HG02763 (cell line): ENCODE data around the gene ETV7.
"Not testable (repeated sequence)": the region's sequence is repeated elsewhere in the genome, so short reads cannot be mapped to it uniquely, and the experiment has no call there.

Experiments
- ATAC-seq: cut with Tn5 transposase; IDR thresholded peaks from one replicate; pipeline ENCODE4 v1.9.1; 2021; ENCODE audit warnings: mild to moderate bottlenecking, moderate library complexity; ENCODE audit not compliant: unreplicated experiment

The ETV7 gene

GRCh38 chr6:36364669-36365479 is 22.6 kb downstream of the ETV7 start:
- no peak for ATAC-seq

DNA sequence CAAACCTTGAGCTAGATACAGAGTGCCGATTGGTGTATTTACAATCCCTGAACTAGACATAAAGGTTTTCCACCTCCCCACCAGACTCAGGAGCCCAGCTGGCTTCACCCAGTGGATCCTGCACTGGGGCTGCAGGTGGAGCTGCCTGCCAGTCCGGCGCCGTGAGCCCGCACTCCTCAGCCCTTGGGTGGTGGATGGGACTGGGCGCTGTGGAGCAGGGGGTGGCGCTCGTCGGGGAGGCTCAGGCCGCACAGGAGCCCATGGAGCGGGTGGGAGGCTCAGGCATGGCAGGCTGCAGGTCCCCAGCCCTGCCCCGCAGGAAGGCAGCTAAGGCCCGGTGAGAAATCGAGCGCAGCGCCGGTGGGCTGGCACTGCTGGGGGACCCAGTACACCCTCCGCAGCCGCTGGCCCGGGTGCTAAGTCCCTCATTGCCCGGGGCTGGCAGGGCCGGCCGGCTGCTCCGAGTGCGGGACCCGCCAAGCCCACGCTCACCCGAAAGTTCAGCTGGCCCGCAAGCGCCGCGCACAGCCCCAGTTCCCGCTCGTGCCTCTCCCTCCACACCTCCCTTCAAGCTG is 23.3 kb downstream of the ETV7 start:
- ATAC-seq: not testable (repeated sequence)

- not testable (repeated sequence) for ATAC-seq
These were observed 24.1 kb downstream of the ETV7 start for GRCh38 chr6:36363371-36363752.

DNA sequence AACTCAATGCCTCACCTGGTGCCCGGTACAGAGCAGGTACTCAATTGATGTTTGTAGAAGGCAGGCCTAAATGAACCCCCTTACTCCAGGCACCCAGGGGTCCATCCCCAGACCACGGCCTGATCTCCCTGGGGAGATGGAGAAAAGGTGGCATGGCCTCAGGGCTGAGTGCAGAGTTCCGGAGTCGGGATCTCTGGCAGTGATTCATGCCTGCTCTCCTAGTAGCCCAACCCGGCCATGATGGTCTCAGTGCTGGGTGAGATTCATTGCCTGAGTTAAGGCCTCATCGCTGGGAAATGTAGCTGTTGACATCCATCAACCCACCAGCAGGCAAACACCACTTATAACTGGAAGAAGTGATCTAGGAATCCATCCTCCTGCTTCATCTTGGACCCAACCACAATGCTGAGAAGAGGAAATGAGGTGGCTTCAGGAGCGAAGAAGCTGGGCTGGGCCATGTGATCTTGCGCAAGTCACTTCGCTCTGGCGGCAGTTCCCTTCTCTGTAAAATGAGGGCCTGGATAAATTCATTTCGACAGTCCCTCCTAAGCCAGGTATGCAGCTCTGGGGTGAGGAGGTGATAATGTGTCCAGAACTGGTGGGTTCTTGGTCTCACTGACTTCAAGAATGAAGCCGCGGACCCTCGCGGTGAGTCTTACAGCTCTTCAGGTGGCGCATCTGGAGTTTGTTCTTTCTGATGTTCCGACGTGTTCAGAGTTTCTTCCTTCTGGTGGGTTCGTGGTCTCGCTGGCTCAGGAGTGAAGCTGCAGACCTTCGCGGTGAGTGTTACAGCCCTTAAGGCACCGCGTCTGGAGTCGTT is 24.7 kb downstream of the ETV7 start:
- ATAC-seq: no peak

- no peak for ATAC-seq
These were observed 26.4 kb downstream of the ETV7 start for GRCh38 chr6:36361071-36361470.

DNA sequence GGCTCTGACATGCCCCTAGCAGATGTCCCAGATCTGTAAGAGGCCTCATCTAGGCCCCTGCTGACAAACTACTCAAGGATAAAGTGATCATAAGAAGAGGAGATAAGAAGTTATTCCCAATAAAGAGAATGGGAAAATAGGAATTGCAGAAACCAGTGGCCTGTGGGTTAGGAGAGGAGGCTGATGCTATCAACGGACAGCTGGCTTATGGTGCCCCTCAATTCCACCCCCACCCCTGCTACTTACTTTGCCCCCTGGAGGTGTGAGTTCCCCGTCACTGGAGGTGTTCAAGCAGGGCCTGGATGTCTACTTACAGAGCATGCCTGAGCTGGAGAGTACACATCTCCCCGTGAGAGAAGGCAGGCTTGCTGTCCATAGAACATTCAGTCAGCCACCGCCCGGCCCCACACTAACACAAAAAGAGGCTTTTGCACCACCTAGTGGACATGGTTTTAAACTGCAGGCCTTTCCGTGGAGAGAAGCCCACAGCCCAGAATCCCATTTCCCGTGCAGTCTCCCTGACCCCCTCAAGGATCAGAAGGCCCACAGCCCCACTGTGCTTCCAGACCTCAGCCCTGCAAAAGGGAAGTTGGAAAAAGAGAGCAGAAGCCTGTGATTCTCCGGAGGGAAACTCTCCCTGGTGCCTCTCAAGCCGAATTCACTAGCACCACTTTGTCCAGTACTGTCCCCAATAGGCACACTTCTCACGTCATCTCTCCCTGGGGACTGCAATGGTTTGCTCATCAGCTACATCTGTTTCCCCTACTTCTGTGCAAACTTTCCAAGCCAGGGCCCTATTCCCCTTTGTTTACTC is 27.0 kb downstream of the ETV7 start:
- no peak for ATAC-seq

GRCh38 chr6:36358226-36358915 is 29.1 kb downstream of the ETV7 start:
- no peak for ATAC-seq

- ATAC-seq: no peak
These were observed 29.6 kb downstream of the ETV7 start for GRCh38 chr6:36357872-36358225.

DNA sequence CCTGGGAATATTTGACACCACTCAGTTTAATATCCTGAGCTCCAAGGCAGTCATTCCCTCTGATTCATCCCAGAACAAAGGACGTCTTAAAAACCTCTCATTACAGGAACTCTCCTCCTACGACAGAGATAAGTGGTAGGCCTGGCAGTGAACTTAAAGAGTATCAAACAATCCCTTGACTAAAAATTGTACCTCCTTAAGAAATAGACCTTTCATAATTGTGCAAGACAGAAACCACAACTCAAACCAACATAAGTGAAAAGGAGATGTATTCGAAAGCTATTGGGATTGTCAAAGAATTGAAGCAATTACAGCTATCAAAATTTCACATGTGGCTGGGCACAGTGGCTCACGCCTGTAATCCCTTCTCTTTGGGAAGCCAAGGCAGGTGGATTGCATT is 31.6 kb downstream of the ETV7 start:
- ATAC-seq: no peak

DNA sequence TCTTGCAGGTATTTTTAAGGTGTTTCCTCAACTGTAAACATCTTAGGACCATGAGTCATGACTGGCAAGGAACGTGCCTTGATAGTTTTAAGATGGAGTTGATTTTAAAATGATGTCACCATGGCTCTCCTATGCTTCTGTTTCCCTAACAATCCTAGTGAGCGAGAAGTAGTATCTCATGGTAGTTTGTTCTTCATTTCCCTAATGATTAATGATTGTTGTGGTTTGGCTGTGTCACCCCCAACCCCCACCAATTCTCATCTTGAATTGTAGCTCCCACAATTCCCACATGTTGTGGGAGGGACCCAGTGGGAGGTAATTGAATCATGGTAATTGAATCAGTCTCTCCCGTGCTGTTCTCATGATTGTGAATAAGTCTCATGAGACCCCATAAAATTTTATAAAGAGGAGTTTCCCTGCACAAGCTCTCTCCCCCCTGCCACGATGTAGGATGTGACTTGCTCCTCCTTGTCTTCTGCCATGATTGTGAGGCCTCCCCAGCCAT is 34.0 kb downstream of the ETV7 start:
- no peak for ATAC-seq

DNA sequence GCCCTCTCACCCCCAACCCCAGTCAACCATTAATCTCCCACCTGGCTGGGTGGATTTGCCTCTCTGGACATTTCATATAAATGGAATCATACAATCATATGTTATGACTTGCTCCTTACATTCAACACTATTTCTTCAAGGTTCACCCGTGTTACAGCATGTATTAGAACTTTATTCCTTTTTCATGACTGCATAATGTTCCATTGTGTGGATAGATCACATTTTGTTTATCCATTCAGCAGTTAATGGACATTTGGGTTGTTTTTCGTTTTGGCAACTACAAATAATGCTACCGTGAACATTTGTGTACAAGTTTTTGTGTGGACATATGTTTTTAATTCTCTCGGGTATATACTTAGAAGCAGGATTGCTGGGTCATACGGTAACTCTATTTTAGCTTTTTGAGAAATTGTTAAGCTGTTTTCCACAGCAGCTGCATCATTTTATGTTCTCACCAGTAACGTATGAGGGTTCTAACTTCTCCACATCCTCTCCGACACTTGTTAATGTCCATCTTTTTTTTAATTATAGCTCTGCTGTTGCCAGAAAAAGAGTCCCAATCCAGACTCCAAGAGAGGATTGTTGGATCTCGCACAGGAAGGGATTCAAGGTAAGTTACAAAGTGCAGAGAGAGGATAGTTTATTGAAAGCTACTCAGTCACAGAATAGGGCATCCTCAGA is 34.9 kb downstream of the ETV7 start:
- ATAC-seq: no peak

GRCh38 chr6:36350681-36351571 is 36.5 kb downstream of the ETV7 start:
- ATAC-seq: no peak

- no peak for ATAC-seq
These were observed 37.4 kb downstream of the ETV7 start for GRCh38 chr6:36350082-36350481.

- no peak for ATAC-seq
These were observed 38.2 kb downstream of the ETV7 start for GRCh38 chr6:36349240-36349639.

DNA sequence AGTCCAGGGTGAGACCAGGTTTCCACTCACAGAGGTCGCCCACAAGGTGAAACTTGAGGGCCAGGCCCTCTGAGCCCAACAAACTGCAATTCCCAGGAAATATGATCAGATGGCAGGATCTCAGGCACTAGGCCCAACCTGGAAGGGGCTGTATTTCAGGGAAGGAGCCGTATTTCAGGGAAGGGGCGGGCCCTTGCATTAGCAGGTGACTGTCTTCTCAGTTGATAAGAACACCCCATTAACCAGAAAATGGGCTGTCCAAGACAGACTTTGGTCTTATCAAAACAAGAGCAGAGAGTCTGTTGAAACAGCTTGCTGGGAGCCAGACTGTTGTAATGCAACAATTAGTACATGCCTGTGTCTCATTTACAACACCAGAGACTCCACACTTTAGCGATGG is 39.8 kb downstream of the ETV7 start:
- no peak for ATAC-seq

GRCh38 chr6:36346486-36347273 is 40.8 kb downstream of the ETV7 start:
- no peak for ATAC-seq

DNA sequence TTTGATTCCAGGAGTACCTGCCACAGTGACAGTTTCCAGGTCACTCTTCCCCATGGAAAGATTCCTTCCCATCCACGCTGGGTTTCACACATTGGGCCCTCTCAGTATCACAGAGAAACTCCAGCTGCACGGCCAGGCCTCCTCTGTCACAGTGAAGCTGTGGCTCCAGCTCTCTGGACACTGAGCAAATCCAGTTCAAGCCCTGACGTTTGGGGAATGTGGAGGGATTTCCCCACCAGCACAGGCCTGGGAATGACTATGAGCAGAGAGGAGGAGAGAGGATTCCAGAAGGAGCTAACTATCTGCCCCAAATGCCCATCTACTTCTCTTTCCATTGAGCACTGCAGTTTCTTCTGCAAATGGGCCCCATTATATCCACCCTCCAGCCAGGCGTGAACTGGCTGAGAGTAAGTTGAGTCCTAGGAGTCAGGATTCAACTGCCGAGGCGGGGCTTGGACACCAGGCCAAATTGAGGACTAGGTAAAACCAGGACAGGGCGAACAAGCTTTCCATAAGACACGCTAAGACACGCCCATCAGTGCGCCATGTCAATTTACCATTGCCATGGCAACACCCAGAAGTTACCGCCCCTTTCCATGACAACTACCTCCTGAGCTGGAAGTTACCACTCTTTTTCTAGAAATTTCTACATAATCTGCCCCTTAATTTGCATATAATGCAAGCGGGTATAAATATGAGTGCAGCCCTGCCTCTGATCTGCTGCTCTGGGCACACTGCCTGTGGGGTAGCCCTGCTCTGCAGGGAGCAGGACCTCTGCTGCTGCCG is 41.6 kb downstream of the ETV7 start:
- no peak for ATAC-seq
